Measurements from ENCODE around the gene CATSPER1.

Gene CATSPER1

GRCh38 chr11:66003291-66003690 is 23.0 kb downstream of the CATSPER1 start:
- no peak for DNase-seq

GRCh38 chr11:66002648-66003225 is 23.5 kb downstream of the CATSPER1 start:
- DNase-seq: peak in 9 of 56 donors; percentile 52 to 80 (median 69)

- DNase-seq: peak in 55 of 56 donors; percentile 79 to 100 (median 97)
Measured at GRCh38 chr11:66001942-66002647, 24.2 kb downstream of the CATSPER1 start, which contains the start of the genes BANF1 and EIF1AD. BANF1 (plus strand) TSS chr11:66002503; CDS start chr11:66003251, 748 bp downstream. EIF1AD (minus strand) TSS chr11:66002157; CDS start chr11:66000389, 1,768 bp downstream.

- DNase-seq: no peak
Measured at GRCh38 chr11:65997286-65997685, 29.0 kb downstream of the CATSPER1 start.

- no peak for DNase-seq
Measured at GRCh38 chr11:65992056-65992455, 34.2 kb downstream of the CATSPER1 start.

- peak; percentile 16 to 95 (median 79) for DNase-seq
Measured at GRCh38 chr11:65988791-65989592, 37.3 kb downstream of the CATSPER1 start.

- no peak for DNase-seq
Measured at GRCh38 chr11:65987336-65987735, 38.9 kb downstream of the CATSPER1 start.

- DNase-seq: no peak
Measured at GRCh38 chr11:65983589-65983987, 42.7 kb downstream of the CATSPER1 start.

GRCh38 chr11:65982824-65983588 is 43.3 kb downstream of the CATSPER1 start:
- no peak for DNase-seq

GRCh38 chr11:65981972-65982823 is 44.1 kb downstream of the CATSPER1 start:
- DNase-seq: peak in 1 of 56 donors; percentile 9

- DNase-seq: no peak
Measured at GRCh38 chr11:65981101-65981740, 45.1 kb downstream of the CATSPER1 start.

GRCh38 chr11:65979261-65979759 is 47.0 kb downstream of the CATSPER1 start:
- DNase-seq: no peak

- no peak for DNase-seq
Measured at GRCh38 chr11:65978391-65979238, 47.7 kb downstream of the CATSPER1 start.

GRCh38 chr11:65977621-65978390 is 48.5 kb downstream of the CATSPER1 start:
- DNase-seq: no peak

GRCh38 chr11:65976216-65977176 is 49.8 kb downstream of the CATSPER1 start:
- DNase-seq: no peak

- DNase-seq: no peak
Measured at GRCh38 chr11:65975771-65976170, 50.5 kb downstream of the CATSPER1 start.

Measured in nucleus accumbens (tissue), 56 donors.